Activated CD8-positive, alpha-beta memory T cell treated with anti-CD3 and anti-CD28 coated beads, Interleukin-2, amount 50 U/mL, for 24 hours (primary cell): ENCODE measurements around the gene LGALS7B.
"Not testable (repeated sequence)": the region's sequence is repeated elsewhere in the genome, so short reads cannot be mapped to it uniquely, and the experiment has no call there.

Experiments used
- DNase-seq: peaks from one replicate; pipeline ENCODE4 v3.0.0-alpha.2; 2020; ENCODE audit errors: extremely low read depth

The LGALS7B gene

GRCh38 chr19:38821230-38821825 lies 32.3 kb downstream of the LGALS7B start:
- not testable (repeated sequence) for DNase-seq

- DNase-seq: not testable (repeated sequence)
Measured at GRCh38 chr19:38825936-38826335, 36.9 kb downstream of the LGALS7B start.

DNA sequence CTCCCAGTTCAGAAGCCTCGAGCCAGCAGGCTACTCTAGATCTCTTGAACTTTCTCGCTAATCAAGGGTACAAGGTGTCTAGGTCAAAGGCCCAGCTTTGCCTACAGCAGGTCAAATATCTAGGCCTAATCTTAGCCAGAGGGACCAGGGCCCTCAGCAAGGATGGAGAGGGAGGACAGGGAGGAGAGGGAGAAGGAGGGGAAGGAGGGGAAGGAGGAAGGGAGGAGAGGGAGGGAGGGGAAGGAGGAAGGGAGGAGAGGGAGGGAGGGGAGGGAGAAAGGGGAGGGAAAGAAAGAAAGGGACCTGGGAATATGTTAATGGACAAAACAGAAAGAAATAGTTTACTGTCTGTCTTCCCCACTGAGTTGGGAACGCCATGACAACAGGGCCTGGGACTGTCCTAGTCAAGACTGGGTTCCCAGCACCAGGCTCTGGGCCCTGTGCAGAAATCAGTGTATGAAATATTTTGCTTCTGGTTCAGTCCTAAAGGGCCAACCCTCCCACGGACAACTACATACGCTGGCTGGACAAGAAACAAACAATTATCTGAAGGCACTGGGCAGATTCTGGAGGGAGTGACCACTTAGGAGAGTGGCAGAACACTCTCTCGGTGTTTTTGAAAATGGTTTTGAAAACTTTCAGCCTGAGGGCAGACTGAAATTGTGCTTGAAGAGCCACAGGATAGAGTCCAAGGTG lies 38.0 kb downstream of the LGALS7B start:
- no peak for DNase-seq

DNA sequence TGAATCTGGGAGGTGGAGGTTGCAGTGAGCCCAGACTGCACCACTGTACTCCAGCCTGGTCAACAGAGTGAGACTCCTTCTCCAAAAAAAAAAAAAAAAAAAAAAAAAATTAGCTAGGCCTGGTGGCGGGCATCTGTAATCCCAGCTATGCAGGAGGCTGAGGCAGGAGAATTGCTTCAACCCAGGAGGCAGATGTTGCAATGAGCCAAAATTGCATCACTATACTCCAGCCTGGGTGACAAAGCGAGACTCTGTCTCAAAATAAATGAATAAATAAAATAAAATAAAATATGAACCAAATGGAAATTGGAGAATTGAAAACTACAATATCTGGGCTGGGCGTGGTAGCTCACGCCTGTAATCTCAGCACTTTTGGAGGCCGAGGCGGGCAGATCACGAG lies 40.2 kb downstream of the LGALS7B start:
- DNase-seq: not testable (repeated sequence)

GRCh38 chr19:38830039-38830733 lies 41.2 kb downstream of the LGALS7B start:
- no peak for DNase-seq

GRCh38 chr19:38831142-38831605 lies 42.2 kb downstream of the LGALS7B start:
- no peak for DNase-seq

GRCh38 chr19:38833092-38833425 lies 44.1 kb downstream of the LGALS7B start:
- DNase-seq: no peak

DNA sequence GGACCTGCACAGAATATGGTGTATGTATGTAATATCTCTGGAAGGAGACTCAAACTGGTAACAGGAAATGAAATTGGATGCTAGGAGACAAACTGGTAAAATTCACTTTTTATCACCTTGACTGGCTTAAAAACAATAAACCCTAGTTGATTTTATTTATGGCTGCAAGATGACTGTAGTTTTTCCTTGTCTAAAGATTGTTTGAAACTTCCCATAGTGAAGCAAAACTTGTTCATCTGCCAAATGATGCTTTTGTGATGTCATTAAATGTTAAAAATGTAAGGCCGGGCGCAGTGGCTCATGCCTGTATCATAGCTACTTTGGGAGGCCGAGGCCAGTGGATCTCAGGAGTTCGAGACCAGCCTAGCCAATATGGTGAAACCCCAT lies 45.1 kb downstream of the LGALS7B start:
- no peak for DNase-seq

- no peak for DNase-seq
Measured at GRCh38 chr19:38834590-38834989, 45.6 kb downstream of the LGALS7B start.

DNA sequence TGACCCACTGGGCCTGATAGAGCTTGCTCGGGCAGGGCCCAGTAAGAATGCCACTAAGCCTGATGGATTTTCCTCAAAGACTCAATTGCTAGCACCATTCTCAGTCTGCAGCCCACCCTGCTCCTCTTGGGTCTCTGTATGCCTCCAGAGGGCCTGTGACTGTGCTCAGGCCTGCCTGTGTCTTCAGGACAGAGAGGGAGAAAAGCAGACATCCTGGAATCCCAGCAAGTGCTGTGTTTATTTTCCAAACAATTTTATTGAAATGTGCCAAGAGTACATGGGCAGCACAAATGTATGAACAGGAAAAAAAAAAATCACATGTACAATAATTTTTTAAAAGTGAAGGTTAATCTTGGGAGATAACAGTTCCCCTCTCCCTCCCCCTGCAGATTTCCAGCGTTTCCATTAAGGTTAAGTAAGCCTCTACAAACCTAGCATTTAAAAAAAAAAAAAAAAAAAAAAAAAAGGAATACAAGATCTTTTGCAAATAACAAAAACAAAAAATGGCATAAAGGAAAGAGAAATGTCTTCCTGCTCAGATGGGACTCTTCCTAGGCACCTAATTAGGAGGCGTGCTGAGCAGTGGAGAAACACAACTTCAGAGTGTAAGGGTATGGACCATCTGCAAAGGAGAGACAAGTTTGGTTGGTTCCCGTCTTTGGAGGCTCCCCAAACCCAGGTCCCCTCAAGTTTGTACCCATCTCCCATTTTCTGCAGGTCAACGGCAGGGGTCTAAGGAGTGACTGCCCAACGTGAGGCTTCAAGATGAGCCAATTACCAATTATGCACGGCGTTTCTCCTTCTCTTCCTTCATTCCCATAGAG lies 47.4 kb downstream of the LGALS7B start:
- DNase-seq: no peak

DNA sequence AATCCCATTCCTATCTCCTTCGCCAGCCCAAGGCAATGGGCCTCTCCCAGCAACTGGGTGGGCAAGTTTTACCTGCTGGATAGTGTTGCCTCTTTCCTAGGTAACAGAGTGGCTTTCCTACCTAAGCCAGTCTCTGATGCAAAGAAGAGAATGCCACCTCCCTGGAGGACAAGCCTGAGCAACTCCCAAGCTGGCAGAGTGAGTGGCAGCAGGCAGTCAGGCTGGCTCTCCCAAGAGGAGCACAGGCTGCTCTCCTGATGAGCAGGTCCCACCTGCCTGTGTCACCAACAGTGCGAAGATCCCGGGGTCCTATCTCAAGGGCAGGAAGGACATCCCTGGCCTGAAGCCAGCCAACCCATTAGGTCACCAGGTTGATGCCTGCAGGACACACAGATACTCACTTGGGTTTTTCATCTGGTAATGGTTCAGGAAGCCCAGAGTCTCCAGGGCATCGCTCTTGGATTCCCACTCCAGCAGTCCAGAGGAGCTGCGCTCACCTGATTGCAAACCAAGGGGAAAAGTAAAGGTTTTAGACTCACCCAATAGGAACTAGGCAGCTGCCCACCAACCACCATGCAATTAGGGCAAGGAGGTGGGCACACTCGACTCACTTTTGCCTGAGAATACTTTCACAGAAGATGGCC lies 48.1 kb downstream of the LGALS7B start:
- DNase-seq: no peak

- no peak for DNase-seq
Measured at GRCh38 chr19:38837656-38838121, 48.7 kb downstream of the LGALS7B start.

- peak; percentile 18 for DNase-seq
Measured at GRCh38 chr19:38838208-38838985, 49.4 kb downstream of the LGALS7B start.

DNA sequence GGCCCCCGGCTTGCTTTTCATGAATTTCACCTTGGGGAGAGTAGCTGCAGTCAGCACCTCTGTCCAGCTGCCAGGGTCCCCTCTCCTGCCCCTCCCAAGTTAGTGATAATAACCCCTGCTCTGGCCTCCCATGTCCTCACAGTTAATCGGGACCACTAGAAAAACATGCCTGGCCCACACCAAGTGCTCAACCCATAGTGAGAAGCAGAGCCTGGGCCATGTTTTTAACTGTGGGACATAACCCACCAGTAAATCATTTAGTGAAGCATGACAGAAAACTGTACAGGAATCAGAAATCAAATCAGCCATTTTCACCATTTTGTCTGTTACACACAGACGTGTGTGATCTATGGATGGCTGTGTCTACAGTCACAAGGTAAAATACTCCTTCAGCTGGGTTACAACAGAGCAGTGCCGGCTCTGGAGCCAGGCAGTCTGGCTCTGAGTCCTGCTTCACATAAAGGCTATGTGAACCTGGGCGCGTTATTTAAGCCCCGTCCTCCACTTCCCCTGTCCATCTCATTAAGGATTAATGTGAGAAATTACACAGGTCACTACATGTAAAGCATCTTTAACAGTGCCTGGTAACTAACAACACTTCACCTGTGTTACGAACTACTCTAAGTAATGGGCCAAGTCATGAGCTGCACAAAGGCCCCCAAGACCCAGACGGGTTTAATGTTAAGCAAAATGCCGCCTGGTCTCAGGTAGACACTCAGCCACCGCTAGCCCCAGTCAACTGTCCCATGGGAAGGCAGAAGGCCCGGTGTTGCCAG lies 50.2 kb downstream of the LGALS7B start:
- no peak for DNase-seq

DNA sequence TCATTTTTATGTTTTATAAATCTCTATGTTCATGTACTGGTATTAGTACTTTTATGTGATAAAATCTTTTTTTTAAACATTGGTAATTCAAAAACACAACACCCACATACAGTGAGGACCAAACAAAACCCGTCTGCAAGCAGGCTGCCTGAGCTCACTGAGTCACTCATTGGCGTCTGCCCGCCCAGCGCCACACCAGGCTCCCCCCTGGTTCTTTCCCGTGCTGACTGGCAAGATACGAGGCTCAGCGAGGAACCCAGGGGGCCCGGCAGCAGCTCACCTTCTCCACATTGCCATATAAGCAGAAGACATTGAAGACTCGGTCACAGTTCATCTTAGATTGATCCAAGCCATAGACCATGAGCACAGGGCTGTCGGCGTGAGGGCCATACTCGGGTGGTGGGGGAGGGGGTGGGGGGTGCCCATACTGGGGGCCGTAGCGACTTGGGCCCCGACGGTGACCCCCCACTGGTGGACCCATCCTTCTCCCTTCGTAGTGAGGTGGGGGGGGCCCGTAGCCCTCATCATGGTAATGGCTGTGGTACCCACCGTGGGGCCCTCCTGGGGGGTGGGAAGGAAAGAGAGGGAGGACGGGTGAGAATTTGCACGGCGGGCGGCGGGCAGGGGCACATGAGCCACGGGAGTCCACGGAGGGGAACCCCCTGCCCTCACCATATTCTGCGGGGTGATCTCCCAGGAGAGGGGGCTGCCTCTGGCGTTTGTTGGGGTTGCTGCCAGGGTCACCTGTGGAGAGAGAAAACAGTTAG lies 51.0 kb downstream of the LGALS7B start:
- no peak for DNase-seq

DNA sequence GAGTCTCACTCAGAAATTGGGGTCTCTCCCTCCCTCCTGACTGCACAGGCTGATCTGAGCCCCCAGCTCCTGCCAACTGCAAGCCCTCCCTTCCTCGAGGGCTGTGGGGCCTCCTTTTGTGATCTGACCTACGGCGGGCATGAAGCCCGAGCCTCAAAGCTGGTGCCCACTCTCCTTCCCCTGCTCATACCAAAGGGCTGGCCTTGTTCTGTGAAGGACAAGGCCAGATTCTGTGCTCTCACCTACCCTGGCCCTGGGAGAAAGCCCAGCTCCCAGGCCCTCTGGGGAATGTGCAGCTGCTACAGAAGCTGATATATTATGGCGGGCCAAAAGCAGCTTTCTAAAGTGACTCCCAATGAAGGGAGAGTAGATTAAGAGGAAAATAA lies 51.6 kb downstream of the LGALS7B start:
- DNase-seq: no peak
